GM12873 (cell line): ENCODE measurements around the gene CAMK2B.

Experiments
- CTCF ChIP-seq: IDR thresholded peaks from 2 replicates; pipeline ENCODE4 v1.5.1; 2012; ENCODE audit warnings: low read depth, mild to moderate bottlenecking, moderate library complexity, low read length, control low read depth; ENCODE audit not compliant: insufficient read depth; ENCODE audit errors: missing control alignments

Gene CAMK2B

GRCh38 chr7:44177570-44178131, 147.7 kb downstream of the CAMK2B start:
- no peak for TF ChIP-seq CTCF

GRCh38 chr7:44176486-44176885, 148.9 kb downstream of the CAMK2B start:
- TF ChIP-seq CTCF: no peak

GRCh38 chr7:44175730-44176129, 149.7 kb downstream of the CAMK2B start:
- TF ChIP-seq CTCF: no peak

- no peak for TF ChIP-seq CTCF
Observed at GRCh38 chr7:44173911-44174693, 151.3 kb downstream of the CAMK2B start.

GRCh38 chr7:44172803-44173424, 152.5 kb downstream of the CAMK2B start:
- no peak for TF ChIP-seq CTCF

GRCh38 chr7:44172352-44172751, 153.0 kb downstream of the CAMK2B start:
- no peak for TF ChIP-seq CTCF

- no peak for TF ChIP-seq CTCF
Observed at GRCh38 chr7:44167920-44168319, 157.5 kb downstream of the CAMK2B start.
